HL-60 (cell line): ENCODE measurements around the gene GOLT1A.

Experiments used
- CTCF ChIP-seq: IDR thresholded peaks from one replicate; pipeline ENCODE4 v1.5.1; 2011; ENCODE audit warnings: low read length, control low read depth, inconsistent platforms; ENCODE audit not compliant: insufficient read depth
- POLR2AphosphoS5 ChIP-seq: IDR thresholded peaks from 2 replicates; pipeline ENCODE4 v1.6.1; 2012; ENCODE audit warnings: low read depth
- REST ChIP-seq: IDR thresholded peaks from 2 replicates; pipeline ENCODE4 v1.6.1; 2012; ENCODE audit warnings: low read depth; ENCODE audit not compliant: insufficient replicate concordance
- SPI1 ChIP-seq: IDR thresholded peaks from 2 replicates; pipeline ENCODE4 v1.6.1; 2012; ENCODE audit warnings: low read depth, mild to moderate bottlenecking, borderline replicate concordance

GRCh38 chr1:204222006-204222763 is 8.4 kb upstream of the GOLT1A start:
- no peak for TF ChIP-seq CTCF
- no peak for TF ChIP-seq POLR2AphosphoS5
- TF ChIP-seq SPI1: no peak
- no peak for TF ChIP-seq REST
